IPS-NIHi7 (cell line): ENCODE measurements around the gene NRCAM.

Experiments
- DNase-seq: peaks from one replicate; pipeline ENCODE4 v3.0.0; 2012; ENCODE audit warnings: mixed read lengths; ENCODE audit errors: extremely low spot score

Gene NRCAM

GRCh38 chr7:108424013-108424412 lies 32.2 kb downstream of the NRCAM start:
- DNase-seq: no peak

- DNase-seq: no peak
Measured at GRCh38 chr7:108423089-108423989, 32.9 kb downstream of the NRCAM start.

GRCh38 chr7:108421720-108422331 lies 34.4 kb downstream of the NRCAM start:
- DNase-seq: no peak

- no peak for DNase-seq
Measured at GRCh38 chr7:108419961-108420908, 36.0 kb downstream of the NRCAM start.

GRCh38 chr7:108418946-108419345 lies 37.3 kb downstream of the NRCAM start:
- DNase-seq: no peak

- DNase-seq: no peak
Measured at GRCh38 chr7:108417926-108418325, 38.3 kb downstream of the NRCAM start.

GRCh38 chr7:108417144-108417543 lies 39.1 kb downstream of the NRCAM start:
- no peak for DNase-seq

GRCh38 chr7:108415821-108416536 lies 40.3 kb downstream of the NRCAM start:
- DNase-seq: no peak

GRCh38 chr7:108415084-108415483 lies 41.2 kb downstream of the NRCAM start:
- DNase-seq: no peak

- peak; percentile 54 for DNase-seq
Measured at GRCh38 chr7:108413782-108414492, 42.3 kb downstream of the NRCAM start.

GRCh38 chr7:108413337-108413736 lies 42.9 kb downstream of the NRCAM start:
- no peak for DNase-seq

- no peak for DNase-seq
Measured at GRCh38 chr7:108409146-108409545, 47.1 kb downstream of the NRCAM start.

GRCh38 chr7:108408296-108408991 lies 47.8 kb downstream of the NRCAM start:
- no peak for DNase-seq

- no peak for DNase-seq
Measured at GRCh38 chr7:108407676-108408075, 48.6 kb downstream of the NRCAM start.

GRCh38 chr7:108406222-108406890 lies 49.9 kb downstream of the NRCAM start:
- DNase-seq: no peak

GRCh38 chr7:108404509-108405420 lies 51.5 kb downstream of the NRCAM start:
- no peak for DNase-seq

GRCh38 chr7:108403597-108404217 lies 52.5 kb downstream of the NRCAM start:
- DNase-seq: no peak

GRCh38 chr7:108402865-108403264 lies 53.4 kb downstream of the NRCAM start:
- no peak for DNase-seq
